Muscle layer of duodenum (tissue), 2 donors: ENCODE results near the gene OTUB2.

ENCODE experiments used
- H3K27ac ChIP-seq: one replicate; pipeline ENCODE4 v1.7.0; 2013; ENCODE audit warnings: mild to moderate bottlenecking, low read length
- H3K27me3 ChIP-seq: one replicate; pipeline ENCODE4 v1.7.0; 2013; ENCODE audit warnings: low read depth, mild to moderate bottlenecking, control low read depth, low read length
- H3K36me3 ChIP-seq, 2 donors: one replicate each; pipeline ENCODE4 v1.7.0; 2013; ENCODE audit warnings: low read length in 2 of 2, control low read depth in 1 of 2, mild to moderate bottlenecking in 1 of 2; ENCODE audit not compliant: insufficient read depth in 2 of 2, control insufficient read depth in 1 of 2
- H3K4me1 ChIP-seq, 2 donors: one replicate each; pipeline ENCODE4 v1.7.0; 2013; ENCODE audit warnings: low read length in 2 of 2, mild to moderate bottlenecking in 2 of 2, control low read depth in 1 of 2, moderate library complexity in 1 of 2; ENCODE audit not compliant: insufficient read depth in 2 of 2, control insufficient read depth in 1 of 2
- H3K4me3 ChIP-seq, 2 donors: one replicate each; pipeline ENCODE4 v1.7.0; 2013; ENCODE audit warnings: low read length in 2 of 2, low read depth in 1 of 2, mild to moderate bottlenecking in 1 of 2
- H3K9me3 ChIP-seq, 2 donors: one replicate each; pipeline ENCODE4 v1.7.0; 2013; ENCODE audit warnings: low read length in 2 of 2, control low read depth in 1 of 2, mild to moderate bottlenecking in 1 of 2; ENCODE audit not compliant: control insufficient read depth in 1 of 2
- donor health status: healthy.

OTUB2 gene

GRCh38 chr14:94009767-94010166 is 16.4 kb upstream of the OTUB2 start:
- no peak overlapping the region for H3K27ac ChIP-seq
- H3K4me3 ChIP-seq = no peak overlapping the region
- no peaks in the 10 kb centered on the region for H3K27me3 ChIP-seq
- no peaks in the 10 kb centered on the region for H3K9me3 ChIP-seq
- H3K4me1 ChIP-seq = peaks cover 0 to 6% of the 10 kb centered on the region in 2 donors
- no peaks in the 10 kb centered on the region for H3K36me3 ChIP-seq

DNA sequence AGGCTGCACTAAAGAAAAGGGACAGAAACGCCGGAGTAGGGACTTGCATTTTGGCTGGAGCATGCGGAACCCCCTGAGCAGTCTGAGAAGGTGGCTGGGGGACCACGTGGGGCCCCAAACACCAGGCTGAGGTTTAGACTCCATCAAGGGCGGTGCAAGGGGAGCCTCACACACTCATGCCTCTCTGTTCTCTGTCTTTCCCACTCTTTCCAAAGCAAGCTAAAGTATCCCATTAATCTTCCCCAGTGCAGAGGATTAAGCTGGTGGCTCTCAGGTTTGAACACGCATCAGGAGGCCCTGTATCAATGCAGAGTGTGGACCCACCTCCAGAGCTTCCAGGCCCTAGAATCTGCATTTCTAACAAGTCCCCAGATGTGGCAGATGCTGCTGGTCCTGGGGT is 15.5 kb upstream of the OTUB2 start:
- Histone ChIP-seq H3K36me3 (no peaks in the 10 kb centered on the region), H3K4me1 (peaks cover 0 to 6% of the 10 kb centered on the region in 2 donors), H3K27me3 (no peaks in the 10 kb centered on the region), H3K4me3 (no peak overlapping the region), H3K27ac (no peak overlapping the region), H3K9me3 (no peaks in the 10 kb centered on the region)

DNA sequence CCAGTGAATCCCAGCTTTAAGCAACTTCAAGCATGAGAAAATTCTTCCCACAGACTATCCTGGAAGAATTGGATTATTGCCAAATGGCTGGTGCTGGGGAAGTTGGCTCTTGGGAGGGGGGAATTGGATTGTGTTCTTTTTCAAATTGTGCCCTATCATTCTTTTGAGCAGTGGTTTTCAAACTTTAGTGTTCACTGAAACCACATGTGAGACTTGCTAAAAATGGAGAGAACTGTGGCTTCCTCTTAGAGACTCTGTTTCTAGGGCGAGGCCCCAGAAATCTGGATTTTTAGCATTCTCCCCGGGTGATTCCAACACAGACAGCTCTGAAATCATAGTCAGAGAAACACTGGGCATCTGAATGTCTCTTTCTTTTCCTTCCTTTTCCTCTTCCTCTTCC is 14.3 kb upstream of the OTUB2 start:
- H3K4me3 ChIP-seq = no peak overlapping the region
- no peak overlapping the region for H3K27ac ChIP-seq
- H3K36me3 ChIP-seq = no peaks in the 10 kb centered on the region
- H3K27me3 ChIP-seq = no peaks in the 10 kb centered on the region
- H3K4me1 ChIP-seq = peaks cover 0 to 6% of the 10 kb centered on the region in 2 donors
- no peaks in the 10 kb centered on the region for H3K9me3 ChIP-seq

DNA sequence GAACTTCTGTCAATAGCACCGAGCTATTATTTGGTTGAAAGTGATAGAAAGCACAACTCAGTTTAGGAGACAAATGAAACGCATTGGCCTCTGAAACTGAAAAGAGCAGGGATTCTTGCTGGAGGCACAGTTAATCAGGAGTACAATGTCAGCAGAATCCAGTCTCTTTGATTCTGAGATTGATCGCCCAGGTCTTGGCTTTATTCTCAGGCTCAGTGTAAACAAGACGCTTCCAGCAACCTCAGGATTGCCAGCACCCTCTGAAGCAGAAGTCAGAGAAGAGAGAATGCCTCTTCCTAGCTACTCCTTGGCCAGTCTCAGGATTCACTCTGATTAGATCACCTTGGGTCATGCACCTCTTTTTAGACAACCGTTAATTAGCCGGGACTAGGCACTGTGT is 11.8 kb upstream of the OTUB2 start:
- no peaks in the 10 kb centered on the region for H3K36me3 ChIP-seq
- H3K4me1 ChIP-seq = peaks cover 0 to 6% of the 10 kb centered on the region in 2 donors
- H3K9me3 ChIP-seq = no peaks in the 10 kb centered on the region
- H3K4me3 ChIP-seq = no peak overlapping the region
- H3K27me3 ChIP-seq = no peaks in the 10 kb centered on the region
- H3K27ac ChIP-seq = no peak overlapping the region

- H3K4me3 ChIP-seq = no peak overlapping the region
- no peak overlapping the region for H3K27ac ChIP-seq
- H3K9me3 ChIP-seq = no peaks in the 10 kb centered on the region
- no peaks in the 10 kb centered on the region for H3K36me3 ChIP-seq
- H3K27me3 ChIP-seq = no peaks in the 10 kb centered on the region
- H3K4me1 ChIP-seq = no peaks in the 10 kb centered on the region
These were observed 10.9 kb upstream of the OTUB2 start for GRCh38 chr14:94015223-94015622.

GRCh38 chr14:94016446-94016976 is 9.6 kb upstream of the OTUB2 start:
- Histone ChIP-seq H3K27me3 (no peaks in the 10 kb centered on the region), H3K36me3 (no peaks in the 10 kb centered on the region), H3K9me3 (no peaks in the 10 kb centered on the region), H3K4me3 (no peak overlapping the region), H3K4me1 (no peaks in the 10 kb centered on the region), H3K27ac (no peak overlapping the region)

DNA sequence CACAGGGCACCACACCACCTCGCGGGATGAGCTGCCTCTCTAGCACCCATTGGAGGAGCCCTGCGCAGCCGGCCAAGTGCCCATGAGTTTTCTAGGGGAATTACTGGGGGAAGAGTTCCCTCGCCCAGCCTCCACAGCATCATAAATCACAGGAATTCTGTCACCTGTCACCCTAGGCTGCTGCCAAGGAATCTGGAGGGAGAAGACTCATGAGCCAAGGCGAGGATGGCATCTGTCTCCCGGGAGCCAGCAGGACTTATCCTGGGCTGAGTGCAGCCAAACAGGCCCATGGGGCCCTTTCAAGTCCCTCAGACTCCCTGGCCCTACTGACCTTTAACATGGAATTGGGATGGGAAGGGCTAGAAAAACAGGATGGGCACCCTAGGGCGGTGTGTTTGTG is 7.8 kb upstream of the OTUB2 start:
- no peaks in the 10 kb centered on the region for H3K27me3 ChIP-seq
- no peaks in the 10 kb centered on the region for H3K4me1 ChIP-seq
- no peaks in the 10 kb centered on the region for H3K36me3 ChIP-seq
- H3K4me3 ChIP-seq = no peak overlapping the region
- H3K9me3 ChIP-seq = no peaks in the 10 kb centered on the region
- H3K27ac ChIP-seq = no peak overlapping the region

DNA sequence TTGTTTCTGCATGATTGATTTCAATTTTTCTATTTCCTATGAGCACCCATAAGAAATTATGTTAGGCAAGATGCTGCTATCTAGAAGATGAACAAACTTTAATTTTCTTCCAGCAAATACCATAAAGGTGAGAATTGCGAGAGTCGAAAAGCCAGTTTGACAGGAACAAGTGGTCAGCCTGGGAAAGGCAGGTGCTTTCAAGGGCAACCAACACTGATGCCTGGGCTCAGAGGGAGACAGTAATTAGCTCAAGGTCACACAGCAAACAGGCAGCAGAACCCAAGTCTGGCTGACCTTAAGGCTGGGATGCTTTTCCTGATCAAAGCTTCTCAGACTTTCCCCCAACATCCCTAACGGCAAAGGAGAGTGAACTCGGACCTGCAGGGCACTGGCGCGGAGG is 6.8 kb upstream of the OTUB2 start:
- Histone ChIP-seq H3K27me3 (no peaks in the 10 kb centered on the region), H3K4me3 (no peak overlapping the region)

DNA sequence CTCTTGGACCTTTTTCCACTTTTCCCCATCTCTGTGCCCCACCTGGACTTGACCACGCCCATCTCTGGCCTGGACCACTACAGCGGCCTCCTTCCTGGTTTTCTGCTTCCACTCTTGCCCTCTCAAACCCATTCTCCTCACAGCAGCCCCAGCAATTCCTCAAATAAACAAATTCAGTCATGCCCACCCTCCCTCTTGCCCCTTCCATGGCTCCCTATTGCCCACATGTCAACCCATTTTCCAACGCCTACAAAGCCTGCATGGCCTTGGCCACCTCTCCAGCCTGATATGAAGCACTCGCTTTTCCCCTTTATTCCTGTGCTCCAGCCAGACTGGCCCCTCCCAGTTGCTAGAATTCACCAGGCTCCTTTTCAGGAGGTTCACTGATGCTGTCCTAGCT is 5.9 kb upstream of the OTUB2 start:
- Histone ChIP-seq H3K4me1 (no peaks in the 10 kb centered on the region), H3K36me3 (no peaks in the 10 kb centered on the region), H3K9me3 (no peaks in the 10 kb centered on the region), H3K27ac (no peak overlapping the region), H3K27me3 (no peaks in the 10 kb centered on the region), H3K4me3 (no peak overlapping the region)

More for the DNA sequence above, 6.8 kb upstream of the OTUB2 start:
- Histone ChIP-seq H3K36me3 (no peaks in the 10 kb centered on the region), H3K4me1 (no peaks in the 10 kb centered on the region), H3K27ac (no peak overlapping the region), H3K9me3 (no peaks in the 10 kb centered on the region)

DNA sequence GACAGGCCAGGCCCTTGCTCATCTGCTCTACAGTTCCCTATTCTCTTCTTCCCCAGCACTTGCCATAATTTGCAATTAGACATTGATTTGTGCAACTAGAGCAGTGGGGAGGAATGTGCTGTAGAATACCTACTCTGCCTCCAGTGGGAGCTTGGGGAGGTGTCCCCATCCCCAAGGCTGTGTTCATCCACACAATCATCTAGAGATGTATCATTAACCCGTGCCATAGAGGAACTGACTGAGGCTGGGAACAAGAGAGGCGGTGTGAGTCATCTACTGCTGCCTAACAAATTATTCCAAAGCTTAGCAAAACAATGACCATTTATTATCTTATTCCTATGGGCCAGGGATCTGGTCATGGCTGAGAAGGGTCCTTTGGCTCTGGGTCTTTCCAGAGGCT is 5.1 kb upstream of the OTUB2 start:
- no peak overlapping the region for H3K4me3 ChIP-seq
- H3K27ac ChIP-seq = no peak overlapping the region
- H3K9me3 ChIP-seq = no peaks in the 10 kb centered on the region
- H3K27me3 ChIP-seq = no peaks in the 10 kb centered on the region
- peaks cover 0 to 3% of the 10 kb centered on the region in 2 donors for H3K4me1 ChIP-seq
- H3K36me3 ChIP-seq = no peaks in the 10 kb centered on the region

- Histone ChIP-seq H3K27me3 (no peaks in the 10 kb centered on the region), H3K36me3 (no peaks in the 10 kb centered on the region), H3K27ac (no peak overlapping the region), H3K4me3 (no peak overlapping the region), H3K4me1 (peaks cover 0 to 3% of the 10 kb centered on the region in 2 donors), H3K9me3 (no peaks in the 10 kb centered on the region)
These were observed 4.6 kb upstream of the OTUB2 start for GRCh38 chr14:94021416-94022157.
